NCI-H748 (cell line): ENCODE measurements around the gene KSR2.

Source experiments
- DNase-seq: peaks from one replicate; lab custom pipeline; 2025; ENCODE audit not compliant: unreplicated experiment; lab: John Stamatoyannopoulos, UW

Gene KSR2

GRCh38 chr12:117508468-117508867 lies 460.3 kb downstream of the KSR2 start:
- no peak for DNase-seq

GRCh38 chr12:117507548-117507947 lies 461.2 kb downstream of the KSR2 start:
- DNase-seq: peak; percentile 98

- no peak for DNase-seq
Observed at GRCh38 chr12:117506333-117506732, 462.5 kb downstream of the KSR2 start.

- DNase-seq: no peak
Observed at GRCh38 chr12:117502633-117503032, 466.2 kb downstream of the KSR2 start.

- no peak for DNase-seq
Observed at GRCh38 chr12:117502233-117502632, 466.6 kb downstream of the KSR2 start.

- no peak for DNase-seq
Observed at GRCh38 chr12:117501076-117501869, 467.5 kb downstream of the KSR2 start.

DNA sequence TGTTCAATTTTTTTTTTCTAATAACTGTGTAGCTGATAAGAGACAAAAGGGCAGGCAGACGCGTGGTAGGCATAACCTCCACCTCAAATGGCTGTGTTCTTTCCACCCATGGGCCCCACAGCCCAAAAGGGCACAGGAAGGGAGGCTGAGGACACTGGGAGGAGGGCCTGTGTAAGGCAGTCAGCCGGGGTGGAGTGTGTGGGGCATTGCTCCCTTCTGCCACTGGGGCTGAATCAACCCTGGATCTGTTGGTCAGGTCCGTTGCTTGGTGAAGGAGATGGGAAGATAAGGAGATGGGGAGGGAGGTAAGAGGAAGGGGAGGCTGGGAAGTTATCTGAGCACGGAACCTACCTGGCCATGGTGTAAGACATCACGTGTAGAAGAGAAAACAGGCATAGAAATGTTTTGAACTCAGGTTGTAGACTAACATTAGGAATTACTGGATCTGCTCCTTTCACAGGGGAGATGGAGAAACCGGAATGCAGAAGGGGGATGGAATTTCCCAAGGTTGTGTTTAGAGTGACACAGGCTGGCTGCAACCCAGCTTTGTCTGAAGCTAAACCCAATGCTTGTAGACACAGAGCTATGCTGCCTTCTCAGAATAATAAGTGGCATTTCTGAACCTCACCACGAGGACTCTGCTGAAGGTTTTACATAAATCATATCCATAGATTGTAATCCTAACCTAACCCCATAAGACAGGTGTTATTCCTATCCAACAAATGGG lies 468.9 kb downstream of the KSR2 start:
- DNase-seq: no peak

DNA sequence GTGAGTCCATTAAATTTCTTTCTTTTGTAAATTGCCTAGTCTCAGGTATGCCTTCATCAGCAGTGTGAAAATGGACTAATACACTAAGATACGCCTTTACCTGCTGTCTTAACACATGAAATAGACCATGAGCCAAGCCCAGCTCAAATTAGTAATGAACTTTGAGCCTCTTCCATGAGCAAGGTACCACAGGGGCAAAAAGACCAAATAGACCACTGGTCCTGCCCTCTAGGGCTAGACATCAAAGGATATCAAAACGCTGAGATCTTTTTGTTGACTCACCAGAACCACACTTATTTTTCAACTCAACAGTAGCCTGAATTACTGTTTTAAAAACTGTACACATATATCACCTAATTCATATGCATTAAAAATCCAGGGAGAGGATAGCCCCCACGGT lies 469.9 kb downstream of the KSR2 start:
- no peak for DNase-seq

DNA sequence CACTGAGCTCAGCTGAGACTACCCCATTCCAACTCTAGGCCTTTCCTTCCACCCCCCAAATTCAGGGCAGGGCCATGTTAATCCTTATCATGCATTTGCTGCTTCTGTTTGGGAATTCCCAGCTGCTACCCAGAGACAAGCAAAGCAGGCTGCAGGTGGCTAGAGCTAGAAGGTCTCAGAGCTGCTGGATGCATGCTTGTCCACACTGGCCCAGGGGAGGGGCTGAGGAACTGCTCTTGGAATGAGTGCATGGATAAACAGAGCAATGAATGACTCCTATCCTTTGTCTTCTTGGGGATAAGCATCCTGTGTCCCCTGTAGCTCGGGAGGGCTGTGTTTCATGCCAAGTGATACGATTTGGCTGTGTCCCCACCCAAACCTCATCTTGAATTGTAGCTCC lies 470.5 kb downstream of the KSR2 start:
- peak; percentile 49 for DNase-seq

DNA sequence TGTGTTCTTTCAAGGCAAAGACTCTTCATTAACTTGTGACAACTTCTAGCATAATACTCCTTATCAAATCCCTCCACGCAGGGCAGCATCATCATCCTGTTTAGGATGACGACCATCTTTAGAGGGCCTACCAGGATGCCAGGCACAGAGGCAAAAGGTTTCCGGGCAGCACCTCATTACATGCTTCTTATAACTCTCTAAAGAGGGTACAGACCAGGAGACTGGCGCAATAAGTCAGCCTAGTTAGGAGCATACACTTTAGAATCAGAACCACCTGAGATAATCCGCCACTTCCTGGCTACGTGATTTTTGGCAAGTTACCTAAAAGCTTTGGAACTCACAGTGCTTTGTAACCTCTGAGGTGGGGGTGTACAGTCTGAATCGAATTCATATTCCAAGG lies 471.4 kb downstream of the KSR2 start:
- no peak for DNase-seq

DNA sequence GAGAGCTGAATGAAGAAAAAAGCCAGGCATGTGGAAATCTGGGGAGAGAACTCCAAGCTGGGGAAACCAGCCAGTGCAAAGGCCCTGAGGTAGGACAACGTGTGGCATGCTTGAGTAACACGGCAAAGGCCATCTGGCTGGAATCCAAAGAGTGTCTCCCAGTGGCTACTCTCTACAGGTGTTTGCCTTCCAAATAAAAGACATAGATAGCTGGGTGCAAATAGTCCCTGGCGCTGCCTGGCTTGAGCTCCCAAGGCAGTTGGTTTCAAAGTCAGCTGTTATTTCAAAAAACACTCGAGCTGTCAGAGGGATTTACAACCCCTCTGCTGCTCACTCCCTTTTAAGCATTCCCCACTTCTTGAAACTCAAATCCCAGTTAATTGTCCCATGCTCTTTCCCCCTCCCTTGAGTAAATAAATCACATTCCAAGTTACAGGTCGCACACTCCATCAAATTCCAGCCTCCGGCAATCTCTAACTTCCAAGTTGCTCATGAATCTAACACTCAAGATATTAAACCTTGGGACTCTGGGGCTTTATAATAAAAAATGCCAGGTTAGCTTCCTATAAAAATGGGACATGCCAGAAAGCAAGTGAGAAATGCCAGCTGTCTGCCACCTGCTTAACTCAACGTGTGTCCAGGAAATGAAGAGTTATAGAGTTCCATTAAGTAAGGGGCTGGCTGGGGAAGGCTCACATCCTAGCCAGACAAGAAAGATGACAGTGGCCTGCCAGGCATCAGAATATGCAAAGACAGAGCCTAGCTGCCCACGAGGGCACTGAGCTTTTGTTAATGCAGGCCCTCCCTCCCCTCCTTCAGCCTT lies 473.7 kb downstream of the KSR2 start:
- peak; percentile 64 for DNase-seq

GRCh38 chr12:117491711-117492110 lies 477.1 kb downstream of the KSR2 start:
- DNase-seq: no peak

- no peak for DNase-seq
Observed at GRCh38 chr12:117490130-117490529, 478.7 kb downstream of the KSR2 start.

DNA sequence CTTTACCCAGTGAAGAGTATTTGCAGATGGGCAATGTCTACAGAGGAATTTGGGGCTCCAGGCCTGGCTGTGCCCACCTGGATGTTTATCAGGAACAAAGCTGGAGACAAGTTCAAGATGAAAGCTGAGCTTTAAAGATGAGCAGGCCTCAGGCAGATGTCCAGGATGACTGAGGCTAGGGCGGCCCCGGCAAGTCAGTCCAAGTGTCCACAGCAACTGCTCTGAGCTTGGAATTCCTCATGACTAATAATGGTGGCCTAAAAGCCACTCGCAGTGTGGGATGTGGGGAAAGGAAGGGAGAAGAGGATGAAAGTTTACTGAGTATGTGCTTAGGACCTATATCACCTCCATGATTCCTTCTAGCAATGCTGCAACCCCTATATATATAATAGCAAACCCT lies 479.1 kb downstream of the KSR2 start:
- no peak for DNase-seq

DNA sequence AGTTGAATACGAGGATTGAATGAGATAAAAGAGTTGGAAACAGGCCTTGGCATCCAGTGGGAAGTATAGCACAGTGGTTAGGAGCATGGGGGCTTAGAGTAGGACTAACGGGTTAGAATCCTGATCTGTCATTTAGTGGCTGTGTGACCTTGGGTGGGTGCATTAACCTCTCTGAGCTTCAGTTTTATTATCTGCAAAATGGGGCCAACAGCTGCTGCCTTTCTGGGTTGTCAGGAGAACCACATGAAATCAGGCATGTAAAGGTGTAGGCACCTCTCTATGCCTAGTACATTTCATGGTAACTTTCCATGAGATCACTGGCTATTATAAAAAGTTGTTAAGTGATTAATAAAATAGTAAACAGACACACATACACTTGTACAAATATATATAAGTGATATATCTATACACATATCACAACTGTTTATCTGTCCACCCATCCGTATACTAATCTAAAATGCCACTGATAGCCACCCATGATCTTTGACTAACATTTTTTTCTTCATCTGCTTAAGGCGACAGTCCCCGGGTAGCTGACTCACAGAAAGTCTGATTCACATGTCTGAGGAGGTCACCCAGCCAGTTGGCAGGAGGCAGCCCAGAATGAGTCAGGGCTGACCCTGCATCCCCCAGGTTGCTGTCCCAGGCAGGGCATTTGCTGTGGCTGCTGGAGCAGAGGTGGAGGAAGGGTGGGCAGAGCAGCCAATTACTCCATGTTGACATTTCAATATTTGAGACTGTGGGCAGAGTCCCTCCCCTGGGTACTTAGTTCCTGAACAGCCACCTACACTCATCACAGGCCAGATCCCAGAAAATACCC lies 481.7 kb downstream of the KSR2 start:
- DNase-seq: peak; percentile 31

DNA sequence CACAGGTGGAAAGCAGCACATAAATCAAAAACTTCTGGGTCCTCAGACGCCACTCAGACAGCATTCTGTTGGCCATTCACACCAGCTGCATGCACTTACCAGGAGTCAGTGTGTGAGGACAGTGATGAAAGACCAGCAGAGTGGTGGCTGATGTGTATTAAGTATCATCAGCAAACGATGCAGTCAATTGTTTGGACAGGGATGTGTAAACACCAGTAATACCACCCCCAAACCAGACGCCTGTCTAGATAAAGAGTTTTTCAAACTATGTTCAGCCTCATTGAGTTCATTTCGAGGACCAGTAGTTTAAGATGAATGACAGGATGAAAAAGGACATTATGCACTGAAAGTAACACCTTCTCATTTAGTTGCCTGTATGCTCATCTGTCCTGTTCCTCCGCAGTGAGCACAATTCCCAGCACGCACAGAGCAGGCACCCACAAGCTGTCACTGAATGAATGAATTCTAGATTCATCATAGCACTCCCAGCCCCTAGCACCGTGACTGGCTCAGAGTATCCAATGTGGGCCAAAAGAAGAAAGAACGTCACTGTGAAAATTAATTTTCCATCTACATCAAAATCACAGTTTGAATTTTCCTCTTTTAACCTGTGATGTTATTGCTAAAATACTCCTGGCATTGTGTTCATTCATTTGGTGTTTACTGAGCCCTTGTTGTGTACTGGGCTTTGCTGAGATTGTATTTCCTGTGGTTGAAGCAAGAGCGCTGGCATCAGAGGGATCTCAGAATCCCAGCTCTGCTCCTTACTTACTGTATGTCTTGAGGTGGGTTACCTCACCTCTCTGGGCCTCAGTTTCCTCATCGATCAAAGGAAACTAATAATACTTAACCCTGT lies 482.6 kb downstream of the KSR2 start:
- DNase-seq: peak; percentile 99

DNA sequence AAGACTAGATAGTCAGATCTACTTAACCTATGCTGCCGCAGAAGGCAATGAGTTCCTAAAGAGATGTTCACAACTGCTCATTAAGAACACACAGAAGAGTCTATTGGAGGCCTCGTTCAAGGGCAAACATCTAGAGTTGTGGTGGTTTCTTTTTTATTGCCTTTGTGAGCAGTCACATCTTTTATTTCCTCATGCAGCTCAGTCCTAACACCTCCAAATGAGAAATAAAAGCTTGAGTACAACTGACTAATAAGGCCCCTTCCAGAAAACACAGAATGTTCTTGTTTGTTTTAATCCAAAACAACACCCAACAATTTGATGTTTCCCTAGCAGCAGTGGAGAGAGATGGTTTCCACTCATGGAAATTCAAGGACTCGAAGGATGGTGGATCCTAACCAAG lies 483.9 kb downstream of the KSR2 start:
- DNase-seq: no peak

DNA sequence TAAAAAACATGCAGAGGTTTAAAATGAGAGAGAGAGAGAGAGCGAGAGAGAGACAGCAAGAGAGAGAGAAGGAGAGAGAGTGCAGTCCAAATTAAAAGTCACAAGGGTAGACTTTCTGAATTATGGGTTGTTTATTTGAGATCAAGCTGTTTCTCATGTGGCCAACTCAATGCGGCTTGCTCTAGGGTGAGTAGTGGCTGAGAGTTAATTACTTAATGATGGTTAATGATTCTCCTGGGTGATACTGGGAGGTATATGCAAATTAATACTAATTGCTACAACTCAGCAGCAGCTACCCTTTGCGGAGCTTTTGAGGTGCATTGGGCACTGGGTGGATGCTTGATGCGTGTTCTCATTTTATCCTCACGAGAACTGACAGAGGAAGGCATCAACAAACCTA lies 485.3 kb downstream of the KSR2 start:
- DNase-seq: no peak

- DNase-seq: no peak
Observed at GRCh38 chr12:117481470-117481869, 487.3 kb downstream of the KSR2 start.

DNA sequence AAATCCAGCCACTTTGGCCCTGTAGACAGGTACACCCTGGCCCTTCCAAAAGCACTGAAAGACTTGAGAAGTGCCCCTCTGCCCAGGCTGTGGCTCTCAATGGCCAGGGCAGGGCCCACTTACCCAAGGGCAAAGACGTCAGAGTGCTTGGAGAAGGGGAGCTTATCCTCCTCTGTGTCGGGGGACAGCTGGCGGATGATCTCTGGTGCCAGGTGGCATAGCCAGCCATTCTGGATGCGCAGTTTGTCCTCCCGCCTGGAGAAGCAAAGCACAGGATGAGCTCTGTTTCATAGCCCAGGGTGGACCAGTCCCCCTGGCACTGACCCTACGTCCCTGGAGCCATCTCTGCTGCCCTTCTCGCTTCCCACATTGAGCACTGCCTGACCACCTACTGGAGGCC lies 492.4 kb downstream of the KSR2 start:
- DNase-seq: no peak
